Astrocyte (in vitro differentiated cells and primary cell): Measurements from ENCODE around the gene LIMK2.

Experiments used
- EZH2 ChIP-seq: IDR thresholded peaks from 2 replicates; pipeline ENCODE4 v1.6.1; 2012; ENCODE audit warnings: mild to moderate bottlenecking, low read length, inconsistent platforms; ENCODE audit not compliant: insufficient read depth
- TF ChIP-seq, protein P1 (sequence below): IDR thresholded peaks from 2 replicates; pipeline ENCODE4 v1.5.1; 2011; ENCODE audit warnings: low read depth, mild to moderate bottlenecking, inconsistent platforms, low read length, moderate library complexity; ENCODE audit not compliant: insufficient read depth

DNA sequence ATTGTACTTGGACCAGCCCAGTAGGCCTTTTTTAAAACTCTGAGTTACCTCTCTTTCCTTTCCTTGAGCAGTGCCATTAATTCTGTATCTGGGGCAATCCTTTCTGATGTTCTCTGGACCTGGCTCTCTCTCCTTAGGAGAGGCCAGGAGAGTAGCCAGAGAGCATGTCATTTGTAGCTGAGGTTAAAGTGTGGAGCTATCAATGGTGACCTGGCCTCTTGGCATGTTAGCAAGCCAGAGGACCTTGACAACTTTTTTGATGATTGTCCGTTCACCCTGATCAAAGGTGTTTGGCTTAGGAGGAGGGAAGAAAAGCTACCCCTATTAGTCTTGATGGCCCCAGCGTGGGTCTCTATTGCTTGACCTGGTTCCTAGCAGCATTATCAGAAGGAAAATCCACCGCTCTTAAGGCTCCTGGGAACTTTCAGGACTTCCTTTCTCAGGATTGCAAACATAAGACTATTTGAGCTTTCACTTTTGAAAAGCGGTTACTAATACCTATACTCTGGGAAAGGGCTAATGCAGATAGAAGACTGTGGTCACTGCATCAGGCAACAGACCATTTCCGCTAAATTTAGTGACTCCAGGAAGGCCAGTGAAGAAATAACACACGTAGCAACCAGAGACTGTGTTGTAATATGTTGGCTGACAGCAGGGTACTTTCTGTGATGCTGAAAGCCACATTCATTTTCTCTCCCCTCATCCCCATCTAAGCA is 18.2 kb downstream of the LIMK2 start:
- TF ChIP-seq, protein P1, sequence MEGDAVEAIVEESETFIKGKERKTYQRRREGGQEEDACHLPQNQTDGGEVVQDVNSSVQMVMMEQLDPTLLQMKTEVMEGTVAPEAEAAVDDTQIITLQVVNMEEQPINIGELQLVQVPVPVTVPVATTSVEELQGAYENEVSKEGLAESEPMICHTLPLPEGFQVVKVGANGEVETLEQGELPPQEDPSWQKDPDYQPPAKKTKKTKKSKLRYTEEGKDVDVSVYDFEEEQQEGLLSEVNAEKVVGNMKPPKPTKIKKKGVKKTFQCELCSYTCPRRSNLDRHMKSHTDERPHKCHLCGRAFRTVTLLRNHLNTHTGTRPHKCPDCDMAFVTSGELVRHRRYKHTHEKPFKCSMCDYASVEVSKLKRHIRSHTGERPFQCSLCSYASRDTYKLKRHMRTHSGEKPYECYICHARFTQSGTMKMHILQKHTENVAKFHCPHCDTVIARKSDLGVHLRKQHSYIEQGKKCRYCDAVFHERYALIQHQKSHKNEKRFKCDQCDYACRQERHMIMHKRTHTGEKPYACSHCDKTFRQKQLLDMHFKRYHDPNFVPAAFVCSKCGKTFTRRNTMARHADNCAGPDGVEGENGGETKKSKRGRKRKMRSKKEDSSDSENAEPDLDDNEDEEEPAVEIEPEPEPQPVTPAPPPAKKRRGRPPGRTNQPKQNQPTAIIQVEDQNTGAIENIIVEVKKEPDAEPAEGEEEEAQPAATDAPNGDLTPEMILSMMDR = no peak
- TF ChIP-seq EZH2 = no peak
